ENCODE results near the gene KRT71.

- TF ChIP-seq CTCF (IDR thresholded peaks at IDR 0.05; ENCODE audit: low read depth, low read length) (no peak), EZH2phosphoT487 (IDR thresholded peaks at IDR 0.05; ENCODE audit: low read depth) (no peak)
These were observed 890 bp downstream of the KRT71 start for GRCh38 chr12:52552055-52552454.

All from OCI-LY3 (cell line).